GM04503 (cell line): ENCODE data around the gene INKA1.

Experiments
- DNase-seq: peaks from one replicate; pipeline ENCODE4 v3.0.0-alpha.2; 2012; ENCODE audit warnings: low read depth

INKA1 gene

DNA sequence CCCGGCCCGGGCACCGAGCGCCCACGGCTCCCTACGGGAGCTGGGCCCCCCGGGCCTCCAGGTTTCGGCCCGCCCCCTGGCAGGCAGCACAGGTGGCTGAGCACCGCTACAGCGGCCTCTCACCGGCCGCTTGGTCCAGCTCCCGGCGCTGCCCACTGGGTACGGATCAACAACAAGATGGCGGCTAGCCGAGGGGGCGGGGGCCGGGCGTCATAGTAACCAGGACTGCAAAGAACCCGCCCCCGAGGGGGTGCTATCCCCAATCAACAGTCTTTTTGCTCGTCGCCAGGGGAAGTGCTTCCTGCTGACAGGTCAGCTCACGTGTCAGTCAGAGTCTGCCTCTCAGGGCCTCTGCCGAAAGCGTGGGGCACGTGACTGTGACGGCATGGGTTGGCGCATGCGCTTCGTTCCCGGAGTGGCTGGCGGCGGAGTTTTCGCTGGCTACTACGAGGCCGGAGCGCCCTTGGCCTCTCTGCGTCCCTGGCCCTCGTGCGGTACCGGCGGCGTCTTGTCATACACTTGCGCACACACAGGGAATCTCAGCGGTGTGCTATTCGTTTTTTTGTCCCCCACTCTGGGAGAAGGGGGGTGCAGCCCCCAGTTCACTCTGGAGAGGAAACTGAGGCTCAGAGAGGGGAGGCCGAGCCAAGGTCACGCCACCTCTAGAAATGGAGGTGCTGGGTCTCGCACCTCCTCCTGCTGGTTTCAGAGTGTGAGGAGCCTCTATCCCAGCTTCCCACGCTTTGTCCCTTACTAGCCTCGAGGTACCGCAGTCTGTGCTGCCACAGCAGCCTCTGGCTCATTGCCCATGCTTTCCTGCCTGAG, 16.5 kb upstream of the INKA1 start, which contains the start of gene IP6K1:
TSS of gene IP6K1 (minus strand) at position 186 of the 825 bp plus-strand sequence. CDS start 38,502 bp downstream, outside the sequence.
- DNase-seq = peak; percentile 99

DNA sequence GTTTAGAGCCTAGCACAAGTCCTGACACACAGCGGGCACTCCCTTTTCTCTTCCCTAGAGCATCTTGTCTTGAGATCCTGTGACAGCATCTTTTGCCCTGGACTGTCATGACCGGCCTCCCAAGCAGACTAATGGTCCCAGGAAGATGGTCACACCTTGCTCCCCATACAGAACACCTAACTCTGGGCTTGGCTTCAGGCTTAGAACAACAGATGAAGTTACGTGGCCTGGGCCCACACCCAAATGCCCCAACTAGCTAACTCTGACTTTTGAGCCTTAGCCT, 15.9 kb upstream of the INKA1 start:
- no peak for DNase-seq

GRCh38 chr3:49787536-49787935, 15.5 kb upstream of the INKA1 start:
- no peak for DNase-seq

DNA sequence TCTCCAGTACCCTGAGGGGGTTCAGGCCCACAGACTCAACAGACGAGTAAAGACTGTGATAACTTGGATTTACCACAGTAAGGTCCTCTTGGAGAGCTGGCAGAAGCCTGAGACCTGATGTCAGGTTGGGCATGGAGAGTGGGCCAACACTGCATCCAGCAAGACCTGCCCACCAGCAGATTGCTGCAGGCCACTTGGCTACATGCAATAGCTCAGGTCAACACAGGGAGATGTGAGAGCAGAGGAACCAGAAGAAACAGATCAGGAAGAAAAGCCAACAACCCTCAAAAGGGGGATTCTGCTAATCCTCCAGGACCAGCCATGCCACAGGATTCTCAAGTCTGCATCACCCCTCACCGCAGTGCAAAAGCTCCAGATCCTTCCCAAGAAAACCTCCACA, 15.0 kb upstream of the INKA1 start:
- DNase-seq = no peak

- DNase-seq = no peak
Measured at GRCh38 chr3:49790626-49791411, 12.2 kb upstream of the INKA1 start.

DNA sequence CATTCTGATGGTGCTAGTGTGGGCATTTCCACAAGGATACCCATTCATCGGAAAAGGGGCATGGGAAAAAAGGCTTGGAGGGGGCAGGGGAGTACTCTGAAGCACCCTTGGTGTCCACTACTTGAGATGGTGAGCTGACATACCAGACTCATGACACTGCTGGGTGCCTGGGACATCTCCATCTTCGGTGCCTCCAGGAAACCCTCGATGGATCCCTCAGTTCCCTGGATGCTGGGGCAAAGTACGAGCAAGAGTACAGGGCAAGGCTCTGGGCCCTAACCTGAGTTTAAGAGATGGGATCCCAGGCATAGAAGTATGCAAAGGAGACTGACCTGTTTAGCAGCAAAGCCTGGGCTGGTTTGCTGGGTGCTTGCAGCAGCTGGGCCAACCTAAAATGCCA, 11.5 kb upstream of the INKA1 start:
- no peak for DNase-seq

GRCh38 chr3:49792371-49793150, 10.5 kb upstream of the INKA1 start:
- no peak for DNase-seq

DNA sequence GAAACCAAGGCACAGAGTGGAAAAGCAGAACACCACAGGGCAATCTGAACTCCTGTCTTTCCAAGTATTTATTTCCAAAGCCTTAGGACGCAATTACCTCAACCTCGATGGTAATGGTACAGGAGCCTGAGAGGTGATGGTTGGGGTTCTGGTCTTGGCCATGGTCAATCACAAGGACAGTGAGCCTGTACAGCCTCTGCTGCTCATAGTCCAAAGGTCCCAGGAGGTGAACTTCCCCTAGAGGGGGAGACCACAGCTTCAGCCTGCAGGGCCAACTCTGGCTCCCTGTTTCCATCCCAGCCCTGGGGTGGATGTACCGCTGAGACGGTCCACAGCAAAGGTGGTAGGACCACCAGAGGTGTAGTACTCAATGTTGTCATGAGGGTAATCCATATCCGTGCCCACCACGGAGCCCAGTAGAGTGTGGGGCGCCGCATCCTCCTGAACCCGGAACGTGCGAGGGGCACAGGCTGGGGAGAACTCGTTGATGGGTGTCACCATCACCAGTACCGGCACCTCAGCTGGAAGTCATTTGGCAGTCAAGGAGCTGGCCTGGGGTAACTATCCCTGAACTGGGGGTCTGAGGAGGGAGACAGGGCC, 9.5 kb upstream of the INKA1 start:
- no peak for DNase-seq

GRCh38 chr3:49794431-49794830, 8.6 kb upstream of the INKA1 start:
- no peak for DNase-seq

DNA sequence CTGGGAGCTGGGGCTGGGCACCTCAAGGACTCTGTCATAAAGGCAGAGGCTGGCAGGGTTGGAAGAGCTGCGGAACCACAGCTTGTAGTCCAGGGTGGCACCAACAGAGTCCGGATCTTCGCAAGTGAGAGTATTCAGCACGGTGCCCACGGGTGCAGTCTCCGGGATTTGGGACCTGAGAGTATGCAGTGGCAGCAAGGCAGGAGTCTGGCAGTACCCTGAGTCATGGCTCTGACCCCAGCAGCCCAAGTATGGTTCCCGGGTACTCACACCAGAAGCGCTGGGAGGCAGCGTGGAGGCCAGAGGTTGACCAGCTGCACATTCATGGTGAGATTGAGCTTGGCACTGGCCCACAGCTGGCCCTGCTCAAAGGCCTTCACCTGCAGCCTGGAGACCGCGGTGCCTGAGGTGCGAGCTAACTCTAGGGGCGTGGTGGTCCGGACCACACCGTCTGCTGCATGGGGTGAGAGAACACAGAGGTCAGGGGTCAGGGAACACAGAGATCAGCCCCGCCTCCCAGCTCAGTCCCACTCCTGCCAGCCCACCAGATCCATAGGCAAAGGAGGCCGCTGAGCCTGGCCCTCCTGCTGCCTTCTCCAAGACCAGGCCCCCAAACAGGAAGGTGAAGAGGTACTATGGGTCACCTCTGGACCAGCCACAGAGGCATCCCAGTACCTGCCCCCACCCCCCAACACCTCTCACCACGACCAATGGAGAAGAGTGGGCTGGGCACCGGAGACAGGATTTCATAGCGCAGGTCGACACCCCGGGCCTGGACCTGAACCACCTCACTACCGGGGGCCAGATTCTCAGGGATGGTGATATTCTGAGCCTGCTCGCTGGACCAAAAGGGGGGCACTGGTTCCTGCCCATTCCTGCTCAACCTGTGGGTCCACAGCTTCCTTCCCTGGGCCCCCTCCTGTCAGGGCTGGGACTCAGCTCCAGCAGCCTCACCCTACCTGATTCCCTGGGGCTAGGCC, 7.8 kb upstream of the INKA1 start:
- DNase-seq = no peak

- DNase-seq = no peak
Measured at GRCh38 chr3:49799105-49799504, 4.0 kb upstream of the INKA1 start.

- DNase-seq = peak; percentile 82
Measured at GRCh38 chr3:49799761-49800160, 3.3 kb upstream of the INKA1 start, which contains the start of gene CDHR4. CDHR4 (minus strand) TSS chr3:49799873; CDS start chr3:49799812, 61 bp downstream.

- no peak for DNase-seq
Measured at GRCh38 chr3:49801160-49801559, 1.9 kb upstream of the INKA1 start.

- DNase-seq = no peak
Measured at GRCh38 chr3:49803465-49804140, 542 bp downstream of the INKA1 start.

GRCh38 chr3:49804141-49805041, 1.3 kb downstream of the INKA1 start:
- no peak for DNase-seq

DNA sequence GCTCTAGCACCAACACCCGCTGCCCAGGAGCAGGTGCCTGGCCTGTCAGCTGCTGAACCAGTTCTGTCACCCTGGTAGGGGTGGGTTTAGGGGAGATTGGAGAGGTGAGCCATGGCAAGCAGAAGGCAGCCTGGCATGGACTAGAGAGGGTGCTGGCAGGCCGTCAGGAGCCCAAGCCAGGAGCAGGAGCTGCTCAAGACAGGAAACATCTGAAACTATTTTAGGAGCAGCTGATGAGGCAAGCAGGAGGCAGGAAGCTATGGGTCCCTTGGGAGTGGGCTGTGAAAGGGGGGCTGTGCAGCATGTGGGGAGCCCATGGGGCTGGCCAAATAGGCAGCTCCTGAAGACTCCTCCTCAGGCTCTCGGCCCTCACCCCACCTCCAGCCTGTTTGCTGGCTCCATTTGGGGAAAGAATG, 2.3 kb downstream of the INKA1 start:
- peak; percentile 84 for DNase-seq

DNA sequence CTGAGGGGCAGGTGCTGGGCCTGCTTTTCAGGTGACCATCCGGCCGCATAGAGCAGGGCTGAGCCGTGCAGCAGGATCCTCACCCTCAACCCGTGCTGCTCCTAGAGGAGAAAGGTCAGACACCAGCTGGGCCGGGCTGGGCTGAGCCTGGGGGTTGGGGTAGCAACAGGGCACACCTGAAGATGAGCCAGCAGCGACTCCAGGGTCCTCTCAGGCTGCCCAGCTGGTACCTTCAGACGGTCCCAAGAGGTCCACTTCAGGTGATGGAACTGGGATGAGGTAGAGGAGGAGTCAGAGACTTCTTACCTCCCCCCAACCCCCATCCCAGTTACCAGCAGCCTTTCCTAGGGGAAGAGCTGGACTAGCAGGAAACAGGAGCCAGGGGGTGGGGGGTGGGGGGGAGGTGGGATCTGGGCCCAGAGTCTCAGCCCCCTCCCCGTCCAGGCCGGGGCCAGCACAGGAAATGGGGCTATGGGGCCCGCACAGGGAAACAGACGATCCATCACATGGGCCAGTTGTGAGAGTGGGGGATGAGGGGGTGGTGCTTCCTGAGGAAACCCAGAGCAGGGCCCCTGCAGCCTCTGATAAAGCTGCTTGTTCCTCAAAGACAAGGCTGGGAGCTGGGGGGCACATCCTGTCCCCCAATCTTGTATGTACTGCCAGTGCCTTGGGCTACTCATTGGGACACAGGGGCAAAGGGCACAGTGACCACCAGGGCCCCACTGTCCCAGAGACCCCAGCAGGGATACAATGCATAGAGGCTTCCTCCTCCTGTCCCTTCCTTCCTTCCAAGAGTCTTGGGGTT, 3.0 kb downstream of the INKA1 start:
- DNase-seq = no peak

DNA sequence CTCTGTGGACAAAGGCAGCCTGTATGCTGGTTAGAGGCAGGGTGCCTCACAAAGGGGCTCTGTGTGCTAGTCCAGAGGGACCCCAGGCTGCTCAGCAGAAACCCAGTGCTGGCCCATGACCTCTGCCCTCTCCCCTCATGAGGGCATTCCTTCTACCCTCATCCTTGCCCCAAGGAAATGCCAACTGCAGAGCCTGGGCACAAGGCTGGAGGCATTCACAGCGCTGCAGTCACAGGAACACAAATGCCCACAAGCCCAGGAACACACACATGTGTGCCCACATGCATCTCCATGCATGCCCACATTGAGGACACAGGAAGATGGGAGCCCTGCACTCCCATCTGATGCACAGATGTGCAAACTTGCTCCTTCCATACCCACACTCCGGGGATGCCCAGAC, 3.8 kb downstream of the INKA1 start:
- no peak for DNase-seq
